ENCODE measurements around the gene ST6GALNAC1.
"Not testable (repeated sequence)": the region's sequence is repeated elsewhere in the genome, so short reads cannot be mapped to it uniquely, and the experiment has no call there.

The ST6GALNAC1 gene

DNA sequence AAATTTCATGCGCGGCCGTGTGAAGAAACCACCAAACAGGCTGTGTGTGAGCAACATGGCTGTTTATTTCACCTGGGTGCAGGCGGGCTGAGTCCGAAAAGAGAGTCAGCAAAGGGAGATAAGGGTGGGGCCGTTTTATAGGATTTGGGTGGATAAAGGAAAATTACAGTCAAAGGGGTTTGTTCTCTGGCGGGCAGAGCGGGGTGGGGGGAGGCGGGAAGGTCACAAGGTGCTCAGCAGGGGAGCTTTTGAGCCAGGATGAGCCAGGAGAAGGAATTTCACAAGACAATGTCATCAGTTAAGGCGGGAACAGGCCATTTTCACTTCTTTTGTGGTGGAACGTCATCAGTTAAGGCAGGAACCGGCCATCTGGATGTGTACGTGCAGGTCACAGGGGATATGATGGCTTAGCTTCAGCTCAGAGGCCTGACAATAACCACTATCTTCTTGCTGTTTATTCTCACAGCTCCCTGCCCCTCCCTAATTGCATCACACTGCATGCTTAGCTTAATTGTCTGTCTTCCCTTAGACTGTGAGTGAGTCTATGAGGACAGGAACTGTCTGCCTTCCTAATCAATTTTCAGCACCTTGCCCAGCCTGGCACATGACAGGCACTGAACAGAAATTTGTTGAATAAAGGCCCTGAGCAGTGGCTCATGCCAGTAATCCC, 32.3 kb downstream of the ST6GALNAC1 start:
- not testable (repeated sequence) for DNase-seq

- DNase-seq, result not testable (repeated sequence)
Measured at GRCh38 chr17:76606685-76607084, 36.9 kb downstream of the ST6GALNAC1 start.

DNA sequence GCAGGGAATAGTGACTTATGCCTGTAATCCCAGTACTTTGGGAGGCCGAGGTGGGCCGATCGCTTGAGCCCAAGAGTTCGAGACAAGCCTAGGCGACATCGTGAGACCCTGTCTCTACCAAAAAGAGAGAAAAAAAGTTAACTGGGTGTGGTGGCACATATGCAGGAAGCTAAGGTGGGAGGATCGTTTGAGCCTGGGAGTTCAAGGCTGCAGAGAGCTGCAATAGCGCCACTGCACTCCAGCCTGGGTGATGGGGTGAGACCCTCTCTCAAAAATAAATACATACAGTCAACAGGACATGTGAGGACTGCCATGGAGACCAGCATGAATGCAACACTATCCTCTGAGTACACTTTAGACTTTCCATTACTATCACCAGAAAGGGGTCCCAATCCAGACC, 42.5 kb downstream of the ST6GALNAC1 start:
- no peak for DNase-seq

DNA sequence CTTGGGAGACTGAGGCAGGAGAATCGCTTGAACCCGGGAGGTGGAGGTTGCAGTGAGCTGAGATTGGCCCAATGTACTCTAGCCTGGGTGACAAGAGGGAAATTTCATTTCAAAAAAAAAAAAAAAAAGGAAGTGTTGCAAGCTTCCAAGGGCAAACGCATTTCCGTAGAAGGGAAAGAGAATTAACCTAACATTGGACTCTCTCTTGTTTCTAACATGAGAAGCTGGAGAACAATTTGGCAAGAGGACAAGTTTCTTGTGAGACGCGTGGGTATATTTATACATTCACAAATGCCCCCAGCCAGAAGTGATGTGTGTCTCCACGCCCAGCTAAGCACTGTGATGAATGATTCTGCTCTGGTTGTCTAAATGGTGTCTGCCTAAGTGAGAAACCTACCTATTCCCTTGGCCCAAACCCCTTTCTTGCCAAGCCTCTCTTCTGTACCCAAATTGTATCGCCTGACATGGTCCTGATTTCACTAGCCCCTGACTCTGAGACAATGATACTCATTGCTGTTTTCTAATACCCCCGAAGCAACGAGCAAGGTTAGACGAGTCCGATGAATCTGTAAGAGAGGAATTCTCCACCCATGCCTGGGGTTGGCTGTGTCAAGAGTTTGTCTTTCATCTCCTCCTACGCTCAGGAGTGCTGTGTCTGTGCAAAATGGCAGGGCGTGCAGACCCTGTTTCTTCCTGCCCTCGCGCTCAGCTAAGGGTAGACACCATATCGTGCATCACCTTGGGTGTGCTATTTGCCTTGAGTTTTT, 43.7 kb downstream of the ST6GALNAC1 start:
- DNase-seq, result no peak

DNA sequence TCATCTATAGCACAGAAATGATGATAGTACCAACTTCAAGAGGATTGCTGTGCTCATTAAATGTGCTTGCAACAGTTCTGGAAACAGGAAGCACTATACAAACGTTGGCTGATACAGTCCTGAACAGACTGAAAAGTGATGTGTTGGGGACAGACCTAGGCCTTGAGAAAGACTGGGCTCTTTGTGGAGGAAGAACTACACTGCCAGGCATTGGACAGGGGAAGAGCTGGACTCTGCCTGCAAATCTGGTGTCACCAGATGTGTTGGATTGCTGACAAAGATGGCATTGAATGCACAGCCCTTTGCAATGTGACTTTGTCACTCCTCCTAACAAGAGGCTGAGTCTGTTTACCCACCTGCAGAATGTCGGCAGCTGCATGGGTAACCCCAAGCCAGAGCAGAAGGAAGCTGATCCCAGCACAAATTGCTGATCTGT, 45.5 kb downstream of the ST6GALNAC1 start:
- DNase-seq, result no peak

DNA sequence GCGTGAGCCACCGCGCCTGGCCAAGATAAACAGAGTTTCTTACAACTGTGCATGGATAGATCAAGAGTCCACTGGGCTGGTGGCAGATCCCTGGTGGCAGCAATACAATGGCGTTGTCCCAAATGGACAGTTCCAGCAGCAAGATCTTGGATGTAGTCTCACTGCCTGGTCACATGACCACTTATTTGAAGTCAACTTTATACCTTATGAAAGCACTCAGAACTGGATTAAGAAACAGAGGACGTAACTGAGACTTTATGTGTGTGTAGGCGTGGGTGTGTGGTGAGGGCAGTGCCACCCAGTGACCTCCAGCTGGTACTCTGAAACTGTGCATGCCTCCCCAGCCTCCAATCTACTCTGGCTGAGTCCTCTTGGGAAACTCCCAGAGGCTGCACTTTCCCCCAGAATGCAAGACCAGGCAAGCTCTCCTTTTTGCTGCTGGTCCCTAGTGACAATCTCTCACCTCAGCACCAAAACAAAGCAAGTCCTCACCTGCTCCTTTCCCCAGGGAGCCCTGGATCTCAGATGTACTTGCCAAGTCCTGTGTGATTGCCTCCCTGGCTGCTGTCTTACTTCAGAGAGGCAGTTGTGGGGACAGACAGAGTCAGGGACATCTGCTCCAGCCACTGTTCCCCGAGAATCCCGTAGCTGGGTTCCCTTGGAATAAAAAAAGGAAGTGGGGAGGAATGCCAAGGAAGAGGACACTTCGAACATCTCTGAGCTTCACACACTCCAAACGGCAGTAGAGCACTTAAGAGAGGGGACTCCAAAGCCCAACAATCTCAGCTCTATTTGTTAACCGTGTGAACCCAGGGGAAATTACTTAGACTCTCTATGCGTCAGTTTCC, 46.2 kb downstream of the ST6GALNAC1 start:
- no peak for DNase-seq

GRCh38 chr17:76594690-76595089, 48.9 kb downstream of the ST6GALNAC1 start:
- no peak for DNase-seq

GRCh38 chr17:76593959-76594358, 49.6 kb downstream of the ST6GALNAC1 start:
- DNase-seq, result no peak

GRCh38 chr17:76593384-76593826, 50.2 kb downstream of the ST6GALNAC1 start:
- DNase-seq, result peak; percentile 38

DNA sequence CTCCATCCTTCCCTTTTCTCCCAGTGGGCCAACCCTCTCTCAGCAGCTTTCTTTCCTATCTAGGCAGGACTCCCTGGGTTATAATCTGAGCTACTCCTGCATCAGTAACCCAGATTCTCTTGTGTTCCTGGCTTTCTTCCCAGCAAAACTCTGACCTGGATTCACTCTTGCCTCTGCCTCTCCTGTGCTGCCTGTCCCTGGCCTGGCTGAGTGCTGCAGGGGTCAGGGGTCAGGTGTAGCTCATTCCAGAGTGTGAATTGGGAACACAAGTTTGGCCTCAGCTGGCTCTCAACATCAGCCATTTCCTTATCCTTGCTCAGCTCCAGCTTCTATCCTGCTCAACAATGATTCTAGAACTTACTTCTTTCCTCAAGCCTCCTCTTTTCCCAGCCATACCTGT, 55.4 kb downstream of the ST6GALNAC1 start:
- no peak for DNase-seq

GRCh38 chr17:76586741-76587487, 56.6 kb downstream of the ST6GALNAC1 start:
- no peak for DNase-seq

DNA sequence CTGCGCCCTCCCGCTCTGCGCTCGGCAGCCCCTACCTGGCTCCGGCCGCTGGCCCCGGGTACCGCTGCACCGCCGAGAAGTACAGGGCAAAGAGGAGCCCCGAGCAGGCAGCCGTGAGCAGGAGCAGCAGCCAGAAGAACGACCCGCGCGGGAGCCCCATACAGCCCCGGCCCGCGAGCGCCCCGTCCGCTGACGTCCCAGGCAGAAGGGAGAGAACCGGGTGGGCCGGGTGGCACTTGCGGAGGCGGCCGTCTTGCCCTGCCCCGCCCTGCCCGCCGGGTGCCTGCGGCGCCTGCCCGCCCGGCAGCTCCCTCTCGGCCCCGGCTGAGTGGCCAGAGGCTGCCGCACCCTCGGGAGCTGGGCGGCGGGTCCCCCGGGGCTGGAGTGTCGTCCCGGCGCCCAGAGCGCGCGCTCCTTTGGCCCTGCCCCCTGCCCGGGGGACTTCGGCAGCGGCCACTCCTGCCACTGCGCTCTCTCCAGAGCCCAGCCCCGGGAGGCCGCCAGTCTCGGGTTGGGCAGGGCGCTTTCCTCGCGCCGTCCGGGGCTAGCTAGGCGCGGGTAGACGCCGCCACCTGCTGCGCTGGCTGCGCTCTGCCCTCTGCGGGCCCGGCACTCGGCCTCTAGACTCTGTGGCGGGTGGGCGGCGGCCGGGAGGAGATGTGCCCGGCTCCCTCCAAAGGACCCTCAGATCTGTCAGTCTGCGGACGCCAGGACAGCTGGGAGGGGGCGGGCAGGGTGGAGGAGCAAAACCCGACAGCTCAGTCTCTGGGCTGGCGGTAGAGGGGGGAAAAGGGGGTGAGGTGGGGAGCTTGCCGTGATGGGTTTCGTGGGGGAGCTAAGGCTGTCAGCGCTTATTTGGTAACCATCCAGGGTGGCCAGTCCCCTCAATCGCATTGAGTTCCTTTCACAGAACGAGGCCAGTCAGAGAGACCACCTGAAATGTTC, 57.6 kb downstream of the ST6GALNAC1 start, which contains the start of gene ST6GALNAC2:
TSS of gene ST6GALNAC2 (minus strand) at position 212 of the 945 bp plus-strand sequence. CDS start at position 160, 52 bp downstream.
- DNase-seq, result no peak

- DNase-seq, result no peak
Measured at GRCh38 chr17:76585033-76585648, 58.4 kb downstream of the ST6GALNAC1 start.

DNA sequence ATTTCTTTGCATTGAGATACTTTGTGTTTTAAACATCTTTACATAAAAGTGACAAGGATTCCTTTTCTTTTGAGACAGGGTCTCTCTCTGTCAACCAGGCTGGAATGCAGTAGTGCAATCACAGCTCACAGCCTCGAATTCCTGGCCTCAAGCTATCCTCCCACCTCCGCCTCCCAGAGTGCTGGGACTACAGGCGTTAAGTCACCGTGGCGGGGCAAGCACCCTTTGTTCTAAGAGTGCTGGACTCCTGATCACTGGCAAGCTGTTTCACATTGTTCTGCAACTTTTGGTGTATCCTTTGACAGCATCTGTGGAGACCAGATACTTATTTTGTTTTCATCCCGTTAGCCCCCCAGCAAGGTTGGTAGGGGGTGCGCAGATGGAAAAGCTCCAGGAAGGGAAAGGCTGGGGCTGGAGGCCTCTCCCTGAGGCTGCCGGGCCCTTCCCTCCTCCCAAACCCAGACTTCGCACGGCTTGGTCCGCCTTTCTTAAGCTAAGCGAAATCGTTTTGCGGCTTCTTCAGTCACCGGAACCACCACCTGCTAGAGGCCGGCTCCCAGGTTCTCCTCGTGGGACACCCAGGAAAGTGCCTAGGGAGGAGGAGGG, 59.0 kb downstream of the ST6GALNAC1 start:
- no peak for DNase-seq

DNA sequence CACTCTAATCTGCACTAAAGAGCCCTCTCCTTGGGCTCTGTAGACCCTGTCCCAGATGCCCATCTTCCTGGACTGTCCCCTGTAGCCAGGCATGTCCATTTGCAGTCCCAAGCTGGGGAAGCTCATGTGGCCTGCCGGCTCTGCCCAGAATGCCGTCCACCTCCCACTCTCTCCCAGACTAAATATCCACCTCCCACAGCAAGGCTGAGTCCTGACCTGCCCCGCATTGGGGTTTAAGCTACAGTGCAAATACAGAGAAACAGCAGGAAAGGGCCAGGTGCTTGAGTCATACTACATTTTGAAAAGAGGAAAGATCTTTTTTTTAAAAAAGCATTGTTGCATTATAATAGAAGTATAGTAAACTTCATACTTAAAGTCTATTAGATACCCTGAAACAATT, 60.9 kb downstream of the ST6GALNAC1 start:
- no peak for DNase-seq

GRCh38 chr17:76581515-76581914, 62.0 kb downstream of the ST6GALNAC1 start:
- no peak for DNase-seq

DNA sequence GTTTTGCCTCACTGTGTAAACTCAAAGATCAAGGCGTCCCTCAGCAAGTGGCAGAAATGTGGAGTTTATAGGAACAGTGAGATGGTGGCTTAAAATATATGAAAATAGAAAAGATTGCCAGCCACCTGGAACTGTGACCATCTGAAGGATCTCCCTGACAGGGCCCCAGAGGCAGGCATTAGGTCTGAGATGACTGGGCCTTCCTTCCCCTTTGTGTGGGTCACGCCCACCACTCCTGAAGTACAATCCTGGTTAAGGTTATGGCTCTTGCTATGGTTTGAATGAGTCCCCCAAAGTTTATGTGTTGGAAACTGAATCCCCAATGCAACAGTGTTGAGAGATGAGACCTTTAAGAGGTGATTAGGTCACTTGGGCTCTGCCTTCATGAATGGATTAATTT, 64.3 kb downstream of the ST6GALNAC1 start:
- DNase-seq, result no peak

DNA sequence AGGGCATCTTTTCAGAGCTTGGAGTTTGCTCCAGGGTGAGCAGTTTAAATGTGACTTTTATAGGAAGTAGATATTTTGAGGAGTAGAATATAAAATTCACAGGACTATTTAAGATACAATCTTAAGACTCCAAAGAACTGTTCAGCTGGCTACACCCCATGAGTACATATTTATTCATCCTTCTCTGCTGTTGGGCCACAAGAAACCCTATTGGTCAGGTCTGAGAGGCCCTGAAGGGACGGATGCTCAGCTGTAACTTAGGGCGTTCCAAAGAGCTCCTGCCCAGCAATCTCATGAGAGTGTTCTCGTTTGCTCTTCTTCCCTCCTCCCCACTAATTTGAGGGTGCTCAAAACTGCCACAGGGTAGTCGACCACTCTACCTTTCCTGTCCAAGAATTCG, 65.2 kb downstream of the ST6GALNAC1 start:
- DNase-seq, result no peak

DNA sequence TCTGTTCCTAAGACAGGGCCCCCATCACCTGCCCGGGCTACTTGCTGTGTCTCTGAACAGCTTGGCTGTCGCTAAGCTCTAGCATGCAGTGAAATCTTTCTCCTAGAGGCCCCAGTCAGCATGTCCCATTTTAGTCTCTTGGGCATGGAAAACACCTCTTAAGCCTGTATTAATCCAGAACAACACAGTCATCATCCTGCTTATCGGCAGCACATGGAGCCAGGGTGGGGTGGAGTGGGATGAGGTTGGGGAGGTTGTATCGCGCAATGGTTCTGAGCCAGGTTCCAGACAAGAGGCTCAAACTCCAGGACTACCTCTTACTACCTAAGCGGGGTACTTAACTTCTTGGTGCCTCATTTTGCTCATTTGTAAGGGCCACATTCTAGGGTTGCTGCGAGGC, 65.7 kb downstream of the ST6GALNAC1 start:
- DNase-seq, result no peak

- DNase-seq, result no peak
Measured at GRCh38 chr17:76576189-76576588, 67.4 kb downstream of the ST6GALNAC1 start.

Measured in DMS 273 treated with DMSO at 0.1 percent for 48 hours (cell line).